Activated CD4-positive, alpha-beta T cell treated with anti-CD3 and anti-CD28 coated beads, Interleukin-2, amount 50 U/mL, for 48 hours (primary cell): ENCODE data around the gene EPS8L3.
"Not testable (repeated sequence)": the region's sequence is repeated elsewhere in the genome, so short reads cannot be mapped to it uniquely, and the experiment has no call there.

Source experiments
- DNase-seq, 2 experiments: peaks; one replicate each; pipeline ENCODE4 v3.0.0-alpha.2; 2020

The EPS8L3 gene

DNA sequence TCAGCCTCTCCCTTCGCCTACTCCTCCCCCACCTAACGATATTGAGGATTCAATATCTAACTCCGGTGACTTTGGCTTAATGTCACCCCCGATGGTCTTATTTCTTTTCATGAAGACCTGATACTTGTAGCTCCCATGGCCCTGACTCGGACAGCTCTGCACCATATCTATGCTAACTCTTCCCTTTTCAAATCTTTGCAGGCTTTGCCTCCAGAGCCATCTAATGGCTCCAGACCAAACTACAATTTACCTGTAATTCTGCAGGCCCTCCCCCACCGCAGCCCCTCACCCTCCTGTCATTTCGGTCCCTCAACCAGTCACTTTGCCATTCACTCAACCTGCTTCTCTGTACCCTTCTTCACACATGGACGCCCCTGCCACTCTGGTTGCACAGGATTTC lies 59.5 kb downstream of the EPS8L3 start:
- DNase-seq: no peak

DNA sequence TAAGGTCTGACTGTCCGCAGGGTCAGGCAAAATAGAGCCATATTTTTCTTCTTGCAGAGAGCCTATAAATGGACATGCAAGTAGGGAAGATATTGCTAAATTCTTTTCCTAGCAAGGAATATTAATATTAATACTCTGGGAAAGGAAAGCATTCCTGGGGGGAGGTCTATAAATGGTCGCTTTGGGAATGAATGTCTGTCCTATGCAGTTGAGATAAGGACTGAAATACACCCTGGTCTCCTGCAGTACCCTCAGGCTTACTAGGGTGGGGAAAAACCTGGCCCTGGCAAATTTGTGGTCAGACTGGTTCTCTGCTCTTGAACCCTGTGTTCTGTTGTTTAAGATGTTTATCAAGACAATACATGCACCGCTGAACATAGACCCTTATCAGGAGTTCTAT lies 60.8 kb downstream of the EPS8L3 start:
- DNase-seq: not testable (repeated sequence)
